ENCODE measurements around the gene GOLGA1.
"Not testable (repeated sequence)": the region's sequence is repeated elsewhere in the genome, so short reads cannot be mapped to it uniquely, and the experiment has no call there.

Gene GOLGA1

GRCh38 chr9:124840300-124840833 is 100.5 kb downstream of the GOLGA1 start:
- TF ChIP-seq, protein P1, sequence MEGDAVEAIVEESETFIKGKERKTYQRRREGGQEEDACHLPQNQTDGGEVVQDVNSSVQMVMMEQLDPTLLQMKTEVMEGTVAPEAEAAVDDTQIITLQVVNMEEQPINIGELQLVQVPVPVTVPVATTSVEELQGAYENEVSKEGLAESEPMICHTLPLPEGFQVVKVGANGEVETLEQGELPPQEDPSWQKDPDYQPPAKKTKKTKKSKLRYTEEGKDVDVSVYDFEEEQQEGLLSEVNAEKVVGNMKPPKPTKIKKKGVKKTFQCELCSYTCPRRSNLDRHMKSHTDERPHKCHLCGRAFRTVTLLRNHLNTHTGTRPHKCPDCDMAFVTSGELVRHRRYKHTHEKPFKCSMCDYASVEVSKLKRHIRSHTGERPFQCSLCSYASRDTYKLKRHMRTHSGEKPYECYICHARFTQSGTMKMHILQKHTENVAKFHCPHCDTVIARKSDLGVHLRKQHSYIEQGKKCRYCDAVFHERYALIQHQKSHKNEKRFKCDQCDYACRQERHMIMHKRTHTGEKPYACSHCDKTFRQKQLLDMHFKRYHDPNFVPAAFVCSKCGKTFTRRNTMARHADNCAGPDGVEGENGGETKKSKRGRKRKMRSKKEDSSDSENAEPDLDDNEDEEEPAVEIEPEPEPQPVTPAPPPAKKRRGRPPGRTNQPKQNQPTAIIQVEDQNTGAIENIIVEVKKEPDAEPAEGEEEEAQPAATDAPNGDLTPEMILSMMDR (IDR thresholded peaks at IDR 0.05; ENCODE audit: low read depth, low read length): peak; percentile 17
- no peak for DNase-seq (ENCODE audit: extremely low read depth, low read depth)

DNA sequence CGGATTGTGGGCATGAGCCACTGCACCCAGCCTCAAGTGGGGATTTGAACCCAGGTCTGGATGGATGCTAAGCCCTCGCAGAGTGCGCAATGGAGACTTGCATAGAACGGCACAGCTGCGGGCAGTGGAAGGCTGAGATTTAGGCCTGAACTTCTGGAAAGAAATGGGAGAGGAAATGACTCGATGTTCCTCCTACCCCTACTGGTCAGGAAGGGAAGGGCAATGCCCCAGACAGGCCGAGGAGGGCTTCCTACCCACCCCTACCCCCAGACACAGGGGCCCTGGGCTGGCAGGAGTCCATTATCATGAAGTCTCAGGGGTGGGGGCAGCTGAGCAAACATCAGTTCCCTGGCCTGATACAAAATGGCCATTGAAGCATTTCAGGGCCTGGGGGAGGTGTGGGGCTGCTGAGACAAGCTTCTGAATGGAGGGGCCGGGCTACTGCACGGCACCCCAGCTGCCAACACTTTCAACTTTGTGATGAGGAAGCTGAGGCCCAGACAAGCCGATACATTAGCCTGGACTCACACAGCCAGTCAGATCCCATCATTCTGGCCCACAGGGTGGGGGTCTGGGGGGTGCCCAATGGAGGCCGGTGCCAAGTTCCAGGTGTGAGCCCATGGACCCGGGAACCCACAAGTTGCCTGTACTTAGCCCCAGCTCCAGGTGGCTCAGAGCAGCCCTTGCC is 101.1 kb downstream of the GOLGA1 start:
- DNase-seq (ENCODE audit: extremely low read depth, low read depth): no peak
- TF ChIP-seq, protein P1 (IDR thresholded peaks at IDR 0.05; ENCODE audit: low read depth, low read length): peak; percentile 45

- DNase-seq (ENCODE audit: extremely low read depth, low read depth): not testable (repeated sequence)
Measured at GRCh38 chr9:124838567-124839275, 102.2 kb downstream of the GOLGA1 start.

DNA sequence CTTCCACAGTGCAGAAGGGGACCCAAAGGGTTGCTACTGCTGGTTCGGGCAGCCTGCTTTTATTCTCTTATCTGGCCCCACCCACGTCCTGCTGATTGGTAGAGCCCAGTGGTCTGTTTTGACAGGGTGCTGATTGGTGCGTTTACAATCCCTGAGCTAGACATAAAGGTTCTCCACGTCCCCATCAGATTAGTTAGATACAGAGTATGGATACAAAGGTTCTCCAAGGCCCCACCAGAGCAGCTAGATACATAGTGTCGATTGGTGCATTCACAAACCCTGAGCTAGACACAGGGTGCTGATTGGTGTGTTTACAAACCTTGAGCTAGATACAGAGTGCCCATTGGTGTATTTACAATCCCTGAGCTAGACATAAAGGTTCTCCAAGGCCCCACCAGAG is 102.8 kb downstream of the GOLGA1 start:
- not testable (repeated sequence) for DNase-seq (ENCODE audit: extremely low read depth, low read depth)

- no peak for DNase-seq (ENCODE audit: extremely low read depth, low read depth)
- TF ChIP-seq, protein P1 (IDR thresholded peaks at IDR 0.05; ENCODE audit: low read depth, low read length): no peak
Measured at GRCh38 chr9:124835026-124835557, 105.8 kb downstream of the GOLGA1 start.

GRCh38 chr9:124834591-124834990 is 106.3 kb downstream of the GOLGA1 start:
- DNase-seq (ENCODE audit: extremely low read depth, low read depth): no peak
- TF ChIP-seq, protein P1 (IDR thresholded peaks at IDR 0.05; ENCODE audit: low read depth, low read length): no peak

DNA sequence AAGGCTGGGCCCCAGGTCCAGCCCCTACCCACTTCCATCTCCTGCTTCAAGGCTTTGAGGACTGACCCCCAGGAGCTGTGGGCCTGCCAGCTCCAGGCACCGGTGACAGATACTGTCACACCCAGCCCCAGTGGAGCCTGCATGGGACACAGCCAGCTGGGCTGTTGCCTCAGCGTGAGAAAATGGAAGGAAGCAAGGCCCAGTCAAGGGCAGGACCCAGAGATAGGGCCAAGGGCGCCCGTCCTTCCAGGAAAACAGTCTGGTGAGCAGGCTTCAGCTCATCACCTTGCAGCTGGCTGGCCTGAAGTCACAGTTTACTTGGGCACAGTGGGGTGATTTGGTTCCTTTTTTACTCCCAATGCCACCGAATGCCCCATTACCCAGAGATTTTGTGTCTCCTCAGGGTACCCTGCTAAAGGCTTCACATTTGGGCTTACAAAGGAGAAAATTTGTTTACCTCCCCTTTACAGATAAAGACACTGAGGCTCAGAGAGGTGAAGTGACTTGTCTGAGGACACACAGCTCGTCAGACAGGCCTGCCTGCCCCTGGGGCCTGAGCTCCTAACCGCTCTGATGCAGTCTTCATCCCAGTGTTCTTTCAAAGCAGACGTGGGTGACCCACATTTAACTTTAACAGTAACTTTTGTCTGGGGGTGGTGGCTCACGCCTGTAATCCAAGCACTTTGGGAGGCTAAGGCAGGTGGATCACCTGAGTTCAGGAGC is 109.1 kb downstream of the GOLGA1 start:
- TF ChIP-seq, protein P1 (IDR thresholded peaks at IDR 0.05; ENCODE audit: low read depth, low read length): no peak
- no peak for DNase-seq (ENCODE audit: extremely low read depth, low read depth)

GRCh38 chr9:124830593-124830992 is 110.3 kb downstream of the GOLGA1 start:
- DNase-seq (ENCODE audit: extremely low read depth, low read depth): no peak
- TF ChIP-seq, protein P1 (IDR thresholded peaks at IDR 0.05; ENCODE audit: low read depth, low read length): no peak

Measured in AG09319 (cell line).